Neuron (in vitro differentiated cells): ENCODE data around the gene MESP2.

ENCODE experiments used
- H2AFZ ChIP-seq: one replicate; pipeline ENCODE4 v1.6.1; 2013; ENCODE audit warnings: low read depth, mild to moderate bottlenecking, inconsistent platforms, low read length, moderate library complexity
- H3K27me3 ChIP-seq: one replicate; pipeline ENCODE4 v1.6.1; 2013; ENCODE audit warnings: low read length; ENCODE audit not compliant: insufficient read depth
- H3K36me3 ChIP-seq: one replicate; pipeline ENCODE4 v1.6.1; 2013; ENCODE audit warnings: low read length; ENCODE audit not compliant: insufficient read depth
- H3K4me1 ChIP-seq: one replicate; pipeline ENCODE4 v1.6.1; 2013; ENCODE audit warnings: low read length; ENCODE audit not compliant: insufficient read depth
- H3K4me3 ChIP-seq: 2 replicates; pipeline ENCODE4 v1.5.1; 2013; ENCODE audit warnings: mild to moderate bottlenecking, low read length, moderate library complexity
- H3K9me3 ChIP-seq: one replicate; pipeline ENCODE4 v1.6.1; 2013; ENCODE audit warnings: low read length

The MESP2 gene

GRCh38 chr15:89760303-89761008 is 15.7 kb upstream of the MESP2 start:
- Histone ChIP-seq H3K9me3 (no peaks in the 10 kb centered on the region), H3K36me3 (no peaks in the 10 kb centered on the region), H3K27me3 (peaks cover 10% of the 10 kb centered on the region), H3K4me3 (no peak overlapping the region), H3K4me1 (no peaks in the 10 kb centered on the region), H2AFZ (no peak overlapping the region)

DNA sequence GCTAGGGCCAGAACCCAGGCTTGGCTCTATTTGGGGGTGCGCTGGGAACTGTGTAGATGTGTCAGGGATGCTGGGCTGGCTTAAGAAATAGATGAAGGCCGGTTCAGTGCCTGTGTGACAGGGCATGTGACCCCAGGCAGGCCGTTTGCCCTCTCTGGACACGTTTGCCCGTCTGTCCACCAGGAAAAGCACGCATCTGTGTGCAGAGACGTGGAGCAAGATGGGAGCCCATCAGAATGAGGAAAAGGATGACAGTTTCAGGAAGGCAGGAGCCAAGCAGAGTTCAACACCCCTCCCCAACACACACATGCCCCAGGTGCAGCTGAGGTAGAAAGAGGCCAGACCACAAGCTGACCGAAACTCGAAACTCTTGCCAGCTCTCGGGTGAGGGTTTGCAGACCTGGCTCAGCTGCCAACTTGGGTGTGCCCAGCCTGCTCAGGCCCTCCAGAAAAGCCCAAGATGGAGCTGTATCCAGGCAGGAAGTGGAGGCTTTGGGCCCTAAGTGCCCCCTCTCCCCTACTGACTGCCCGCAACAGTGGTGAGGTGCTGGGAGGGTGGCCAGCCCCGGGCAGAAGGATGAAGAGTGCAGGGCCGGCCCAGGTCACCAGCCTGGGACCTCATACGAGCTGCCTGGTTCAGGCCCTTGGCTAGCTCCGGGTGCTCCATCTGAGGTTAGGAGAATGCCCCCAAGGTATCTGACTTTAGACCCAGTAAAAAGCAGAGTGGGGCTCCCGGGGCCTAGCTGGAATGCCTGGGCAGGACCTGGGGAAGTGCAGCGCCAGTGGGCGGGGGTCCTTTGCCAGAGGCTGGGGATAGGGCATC is 14.9 kb upstream of the MESP2 start:
- no peaks in the 10 kb centered on the region for H3K36me3 ChIP-seq
- no peak overlapping the region for H3K4me3 ChIP-seq
- peaks cover 8% of the 10 kb centered on the region for H3K27me3 ChIP-seq

DNA sequence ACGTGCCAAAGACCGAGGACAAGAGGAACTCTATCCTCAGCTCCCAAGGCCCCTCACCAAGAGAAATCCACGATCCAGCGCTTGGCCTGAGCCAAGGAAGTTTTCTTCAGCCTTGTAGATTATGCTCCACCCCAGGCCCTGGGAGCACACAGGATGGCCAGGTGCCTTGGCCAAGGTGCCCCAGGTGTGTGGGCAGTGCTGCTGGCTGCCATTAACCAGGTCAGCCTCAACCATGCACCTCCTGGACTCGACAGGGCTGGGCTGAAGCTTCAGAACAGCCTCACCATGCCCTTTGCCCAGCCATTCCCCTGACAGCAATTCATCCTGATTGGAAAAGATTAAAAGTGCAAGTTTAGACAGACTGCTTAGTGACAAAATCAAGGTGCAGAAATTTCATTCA is 14.2 kb upstream of the MESP2 start:
- Histone ChIP-seq H2AFZ (no peak overlapping the region), H3K36me3 (no peaks in the 10 kb centered on the region), H3K9me3 (no peaks in the 10 kb centered on the region), H3K4me1 (no peaks in the 10 kb centered on the region), H3K27me3 (peaks cover 12% of the 10 kb centered on the region), H3K4me3 (no peak overlapping the region)

More for the DNA sequence above, 14.9 kb upstream of the MESP2 start:
- no peak overlapping the region for H2AFZ ChIP-seq
- no peaks in the 10 kb centered on the region for H3K9me3 ChIP-seq
- H3K4me1 ChIP-seq = no peaks in the 10 kb centered on the region

GRCh38 chr15:89765694-89766093 is 10.4 kb upstream of the MESP2 start:
- no peaks in the 10 kb centered on the region for H3K9me3 ChIP-seq
- no peaks in the 10 kb centered on the region for H3K36me3 ChIP-seq

GRCh38 chr15:89766357-89767311 is 9.5 kb upstream of the MESP2 start:
- H3K4me1 ChIP-seq = no peaks in the 10 kb centered on the region
- H3K36me3 ChIP-seq = no peaks in the 10 kb centered on the region
- H3K9me3 ChIP-seq = no peaks in the 10 kb centered on the region
- H3K4me3 ChIP-seq = no peak overlapping the region
- H3K27me3 ChIP-seq = peaks cover 7% of the 10 kb centered on the region
- H2AFZ ChIP-seq = no peak overlapping the region

More at GRCh38 chr15:89765694-89766093, 10.4 kb upstream of the MESP2 start:
- no peaks in the 10 kb centered on the region for H3K4me1 ChIP-seq
- H3K4me3 ChIP-seq = no peak overlapping the region
- peaks cover 7% of the 10 kb centered on the region for H3K27me3 ChIP-seq
- H2AFZ ChIP-seq = no peak overlapping the region

DNA sequence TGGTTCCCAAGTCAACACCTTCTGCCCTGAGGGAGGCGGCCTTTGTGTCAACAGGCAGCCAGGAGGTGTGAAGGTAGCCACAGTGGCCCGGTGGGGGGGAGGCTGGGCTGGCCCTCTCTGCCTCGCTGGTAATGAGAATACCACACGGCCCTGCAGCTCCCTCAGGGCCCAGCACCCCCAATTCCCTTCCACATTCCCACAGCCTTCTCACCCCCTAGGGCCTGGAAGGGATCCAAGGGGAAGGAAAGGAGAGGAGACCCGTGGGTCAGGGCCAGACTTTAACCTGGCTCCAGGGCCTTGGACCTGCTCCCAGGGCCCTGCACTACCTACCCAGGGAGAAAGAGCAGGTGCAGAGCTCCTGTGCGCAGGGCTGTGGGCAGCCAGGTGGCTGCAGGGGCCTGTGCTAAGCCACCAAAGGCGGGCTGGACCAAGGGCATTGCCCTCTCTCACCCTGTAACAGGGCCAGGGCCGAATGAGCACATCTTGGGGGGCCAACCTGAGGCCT is 8.7 kb upstream of the MESP2 start:
- Histone ChIP-seq H2AFZ (no peak overlapping the region), H3K9me3 (no peaks in the 10 kb centered on the region), H3K4me1 (no peaks in the 10 kb centered on the region), H3K36me3 (no peaks in the 10 kb centered on the region), H3K4me3 (no peak overlapping the region), H3K27me3 (peaks cover 7% of the 10 kb centered on the region)

- H2AFZ ChIP-seq = no peak overlapping the region
- no peaks in the 10 kb centered on the region for H3K36me3 ChIP-seq
- H3K4me3 ChIP-seq = no peak overlapping the region
- H3K9me3 ChIP-seq = no peaks in the 10 kb centered on the region
- H3K27me3 ChIP-seq = peaks cover 7% of the 10 kb centered on the region
- no peaks in the 10 kb centered on the region for H3K4me1 ChIP-seq
These were observed 8.0 kb upstream of the MESP2 start for GRCh38 chr15:89768071-89768500.

- H3K9me3 ChIP-seq = no peaks in the 10 kb centered on the region
- H3K4me1 ChIP-seq = no peaks in the 10 kb centered on the region
- no peak overlapping the region for H2AFZ ChIP-seq
- no peaks in the 10 kb centered on the region for H3K36me3 ChIP-seq
- H3K4me3 ChIP-seq = no peak overlapping the region
- H3K27me3 ChIP-seq = peaks cover 7% of the 10 kb centered on the region
These were observed 6.8 kb upstream of the MESP2 start for GRCh38 chr15:89769366-89769765.

GRCh38 chr15:89770041-89770440 is 6.1 kb upstream of the MESP2 start:
- Histone ChIP-seq H3K27me3 (peaks cover 7% of the 10 kb centered on the region), H3K4me1 (no peaks in the 10 kb centered on the region), H2AFZ (no peak overlapping the region), H3K4me3 (no peak overlapping the region), H3K9me3 (no peaks in the 10 kb centered on the region), H3K36me3 (no peaks in the 10 kb centered on the region)

DNA sequence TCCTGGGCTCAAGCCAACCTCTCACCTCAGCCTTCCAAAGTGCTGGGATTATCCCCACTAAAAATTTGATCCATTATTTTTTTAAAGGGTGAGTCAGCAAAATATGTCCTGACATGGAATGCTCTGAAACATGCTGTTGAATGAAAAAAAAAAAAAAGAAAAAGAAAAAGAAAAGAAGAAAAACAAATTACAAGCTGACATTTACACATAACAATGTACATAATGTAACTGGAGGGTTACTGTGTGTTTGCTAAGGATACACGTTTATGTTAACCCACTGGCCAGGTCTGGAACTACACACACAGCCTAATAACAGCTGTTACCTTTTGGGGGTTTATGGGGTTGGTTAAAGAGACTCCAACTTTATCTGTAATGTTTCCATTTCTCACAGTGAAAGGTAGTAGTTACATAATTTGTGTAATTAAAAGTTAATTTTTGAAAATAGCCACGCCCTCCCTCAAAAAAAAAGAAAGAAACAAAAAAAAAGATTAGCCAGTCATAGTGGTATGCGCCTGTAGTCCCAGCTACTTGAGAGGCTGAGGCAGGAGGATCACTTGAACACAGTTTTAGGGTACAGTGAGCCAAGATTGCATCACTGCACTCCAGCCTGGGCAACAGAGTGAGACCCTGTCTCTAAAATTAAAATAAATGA is 3.1 kb upstream of the MESP2 start:
- peaks cover 3% of the 10 kb centered on the region for H3K27me3 ChIP-seq
- H2AFZ ChIP-seq = no peak overlapping the region
- no peak overlapping the region for H3K4me3 ChIP-seq
- no peaks in the 10 kb centered on the region for H3K4me1 ChIP-seq
- H3K36me3 ChIP-seq = no peaks in the 10 kb centered on the region
- H3K9me3 ChIP-seq = no peaks in the 10 kb centered on the region

DNA sequence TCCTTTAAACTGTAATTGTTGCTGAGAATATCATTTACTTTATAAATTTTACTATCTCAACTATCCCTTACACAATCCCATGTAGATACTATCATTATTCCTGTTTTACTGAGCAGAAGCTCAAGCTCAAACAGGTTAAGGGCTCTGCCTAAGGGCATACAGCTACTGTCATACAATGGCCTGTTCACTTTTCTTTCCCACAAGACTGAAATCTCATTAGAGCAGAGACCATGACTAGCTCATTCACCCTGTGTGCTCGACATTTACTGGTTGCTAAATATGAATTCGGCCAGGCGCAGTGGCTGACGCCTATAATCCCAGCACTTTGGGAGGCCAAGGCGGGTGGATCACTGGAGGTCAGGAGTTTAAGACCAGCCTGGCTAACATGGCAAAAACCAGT is 1.6 kb upstream of the MESP2 start:
- Histone ChIP-seq H3K9me3 (no peaks in the 10 kb centered on the region), H2AFZ (no peak overlapping the region), H3K36me3 (no peaks in the 10 kb centered on the region), H3K27me3 (peaks cover 7% of the 10 kb centered on the region), H3K4me1 (no peaks in the 10 kb centered on the region), H3K4me3 (no peak overlapping the region)

DNA sequence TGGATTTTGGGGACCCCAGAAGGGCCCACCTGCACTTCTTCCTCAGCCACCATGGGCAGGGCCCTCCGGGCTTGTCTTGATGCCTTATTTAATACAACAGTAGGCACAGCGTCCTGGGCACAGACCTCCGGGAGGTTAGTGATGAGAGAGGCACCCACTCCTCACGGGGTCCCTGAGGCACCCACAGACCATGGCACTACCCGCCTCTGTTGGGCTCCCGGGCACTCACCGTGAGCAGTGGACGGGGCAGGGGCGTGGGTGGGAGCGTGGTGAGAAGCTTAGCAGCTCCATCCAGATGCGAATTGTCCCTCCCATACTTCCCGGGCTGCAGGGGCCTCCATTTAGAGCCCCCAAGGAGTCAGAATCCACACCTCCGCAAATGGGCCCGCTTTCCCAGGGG is 317 bp upstream of the MESP2 start:
- no peaks in the 10 kb centered on the region for H3K36me3 ChIP-seq
- H3K9me3 ChIP-seq = no peaks in the 10 kb centered on the region
- H3K4me1 ChIP-seq = no peaks in the 10 kb centered on the region
- H2AFZ ChIP-seq = no peak overlapping the region
- H3K27me3 ChIP-seq = peaks cover 7% of the 10 kb centered on the region
- H3K4me3 ChIP-seq = no peak overlapping the region
